B cell (primary cell): ENCODE data around the gene NCAM1. TPM values are rescaled to one million over a fixed set of nuclear protein-coding genes. Genes with fewer than 3 reads are reported as not detected.

Source experiments
- ATAC-seq: fragments of 200-7000 bp; cut with Tn5 transposase; one replicate; pipeline ENCODE4 v1.10.0; 2021; ENCODE audit warnings: low read depth, mild to moderate bottlenecking, moderate number of reproducible peaks, moderate library complexity
- CTCF ChIA-PET: fragments of 350-600 bp; sonication (Branson Sonifier 250); formaldehyde crosslinking; loops from one replicate; lab custom pipeline; 2021; ENCODE audit warnings: antibody characterized with exemption, inconsistent platforms; lab: Charles Lee
- POLR2A ChIA-PET: fragments of 350-600 bp; sonication (Branson Sonifier 250); formaldehyde crosslinking; loops from one replicate; lab custom pipeline; 2021; ENCODE audit warnings: antibody characterized with exemption; lab: Charles Lee
- DNase-seq: peaks from one replicate; pipeline ENCODE4 v3.0.0; 2013
- H2AFZ ChIP-seq: 2 replicates; pipeline ENCODE4 v1.6.1; 2012; ENCODE audit warnings: mild to moderate bottlenecking, low read depth, low read length; ENCODE audit not compliant: insufficient read depth, poor library complexity, severe bottlenecking
- H3K27ac ChIP-seq, 2 donors: 1 replicate in 1 of 2; 2 replicates in 1 of 2; pipeline ENCODE4 v1.5.1; 2012 to 2013; ENCODE audit warnings: low read length in 2 of 2, mild to moderate bottlenecking in 2 of 2, moderate library complexity in 1 of 2
- H3K27me3 ChIP-seq, 4 experiments: fragments of 200-600 bp in 1 of 4; sonication (generic) in 1 of 4; replicated peaks in 1 of 4; 1 replicate in 2 of 4; 2 replicates in 2 of 4; pipeline versions ENCODE4 v1.6.1 to v1.7.0; 2013 to 2016; ENCODE audit warnings: low read length in 3 of 4, mild to moderate bottlenecking in 2 of 4, mixed read lengths in 1 of 4, moderate library complexity in 1 of 4; ENCODE audit not compliant: insufficient read depth in 4 of 4, control insufficient read depth in 3 of 4; ENCODE audit errors: control extremely low read depth in 1 of 4
- H3K36me3 ChIP-seq, 2 experiments: replicated peaks in 1 of 2; 1 replicate in 1 of 2; 2 replicates in 1 of 2; pipeline versions ENCODE4 v1.6.1 to v1.7.1; 2013; ENCODE audit warnings: low read length in 1 of 2; ENCODE audit not compliant: insufficient read depth in 2 of 2, control insufficient read depth in 1 of 2; ENCODE audit errors: control extremely low read depth in 1 of 2, extremely low read depth in 1 of 2
- H3K4me1 ChIP-seq, 2 donors: fragments of 200-600 bp in 1 of 2; sonication (generic) in 1 of 2; 1 replicate in 1 of 2; 2 replicates in 1 of 2; pipeline versions ENCODE4 v1.5.1 to v1.6.1; 2013 to 2017; ENCODE audit warnings: low read length in 2 of 2; ENCODE audit not compliant: control insufficient read depth in 2 of 2, insufficient read depth in 2 of 2
- H3K4me2 ChIP-seq: replicated peaks from 2 replicates; pipeline ENCODE3; 2012; ENCODE audit warnings: mild to moderate bottlenecking, low read depth, low read length; ENCODE audit not compliant: poor library complexity, severe bottlenecking
- H3K4me3 ChIP-seq, 5 experiments: fragments of 200-600 bp in 1 of 5; sonication (generic) in 1 of 5; 1 replicate in 3 of 5; 2 replicates in 2 of 5; pipeline versions ENCODE4 v1.5.1 to v1.7.0; 2011 to 2016; ENCODE audit warnings: low read length in 4 of 5, mild to moderate bottlenecking in 4 of 5, low read depth in 2 of 5, control low read depth in 1 of 5, moderate library complexity in 1 of 5; ENCODE audit not compliant: insufficient read depth in 1 of 5; ENCODE audit errors: control extremely low read depth in 1 of 5, extremely low read depth in 1 of 5
- H3K79me2 ChIP-seq: fragments of 200-600 bp; sonication (generic); one replicate; pipeline ENCODE4 v1.6.0; 2016; ENCODE audit warnings: low read length; ENCODE audit not compliant: control insufficient read depth, insufficient read depth
- H3K9ac ChIP-seq: fragments of 200-600 bp; sonication (generic); 2 replicates; pipeline ENCODE4 v1.6.1; 2017; ENCODE audit warnings: mild to moderate bottlenecking, low read length, moderate library complexity
- H3K9me3 ChIP-seq, 3 donors: one replicate each; pipeline versions ENCODE4 v1.6.1 to v1.7.1; 2013; ENCODE audit warnings: low read length in 2 of 3; ENCODE audit not compliant: control insufficient read depth in 2 of 3, insufficient read depth in 1 of 3; ENCODE audit errors: control extremely low read depth in 1 of 3
- H4K20me1 ChIP-seq: 2 replicates; pipeline ENCODE4 v1.6.0; 2012; ENCODE audit warnings: mild to moderate bottlenecking, low read length; ENCODE audit not compliant: insufficient read depth, control insufficient read depth, poor library complexity, severe bottlenecking
- H3K27ac Mint-ChIP-seq: one replicate; pipeline ENCODE4 v1.8.0; 2021; ENCODE audit warnings: mixed read lengths
- H3K27me3 Mint-ChIP-seq: one replicate; pipeline ENCODE4 v1.8.0; 2021; ENCODE audit warnings: mixed read lengths
- H3K4me1 Mint-ChIP-seq: one replicate; pipeline ENCODE4 v1.8.0; 2021; ENCODE audit warnings: mixed read lengths
- H3K4me3 Mint-ChIP-seq: one replicate; pipeline ENCODE4 v1.8.0; 2021; ENCODE audit warnings: mixed read lengths
- H3K9me3 Mint-ChIP-seq: one replicate; pipeline ENCODE4 v1.8.0; 2022; ENCODE audit warnings: mixed read lengths; ENCODE audit not compliant: insufficient read depth
- EZH2 ChIP-seq: IDR thresholded peaks from 2 replicates; pipeline ENCODE4 v1.6.1; 2012; ENCODE audit warnings: borderline replicate concordance, low read depth, mild to moderate bottlenecking, moderate library complexity, low read length; ENCODE audit not compliant: insufficient read depth, poor library complexity, severe bottlenecking
- WGBS: methylation state at CpG from one replicate; pipeline ENCODE4 v1.1.5; 2013; ENCODE audit warnings: missing lambda C conversion rate; ENCODE audit not compliant: insufficient coverage; 5-methylcytosine and 5-hydroxymethylcytosine counted together
- intact Hi-C: fragments of 100-400 bp; cut with micrococcal nuclease; formaldehyde crosslinking; loops from one replicate; pipeline ENCODE4 v1.10.0; 2022
- polyA plus RNA-seq: library from polyadenylated mRNA; depleted of rRNA; stranded (reverse); fragments of >200 nt; gene quantifications from 2 replicates; pipeline ENCODE4 v1.2.3, GENCODE V29; 2012
- total RNA-seq, 2 donors: library from RNA; stranded (reverse); fragments of 120-200 nt in 1 of 2; gene quantifications; 1 replicate in 1 of 2; 2 replicates in 1 of 2; pipeline versions ENCODE4 v1.2.3 to v1.2.4, GENCODE V29; 2013 to 2022
- TF ChIP-seq, protein P1 (sequence below): fragments of 200-600 bp; IDR thresholded peaks from one replicate; pipeline ENCODE4 v1.8.0; 2022; ENCODE audit warnings: antibody characterized with exemption, mild to moderate bottlenecking

The NCAM1 gene
- total and polyA plus RNA-seq, 2 donors (not counting 1 experiment from before 2014, with no cell fraction given): 0.37 TPM; not detected in 1

DNA sequence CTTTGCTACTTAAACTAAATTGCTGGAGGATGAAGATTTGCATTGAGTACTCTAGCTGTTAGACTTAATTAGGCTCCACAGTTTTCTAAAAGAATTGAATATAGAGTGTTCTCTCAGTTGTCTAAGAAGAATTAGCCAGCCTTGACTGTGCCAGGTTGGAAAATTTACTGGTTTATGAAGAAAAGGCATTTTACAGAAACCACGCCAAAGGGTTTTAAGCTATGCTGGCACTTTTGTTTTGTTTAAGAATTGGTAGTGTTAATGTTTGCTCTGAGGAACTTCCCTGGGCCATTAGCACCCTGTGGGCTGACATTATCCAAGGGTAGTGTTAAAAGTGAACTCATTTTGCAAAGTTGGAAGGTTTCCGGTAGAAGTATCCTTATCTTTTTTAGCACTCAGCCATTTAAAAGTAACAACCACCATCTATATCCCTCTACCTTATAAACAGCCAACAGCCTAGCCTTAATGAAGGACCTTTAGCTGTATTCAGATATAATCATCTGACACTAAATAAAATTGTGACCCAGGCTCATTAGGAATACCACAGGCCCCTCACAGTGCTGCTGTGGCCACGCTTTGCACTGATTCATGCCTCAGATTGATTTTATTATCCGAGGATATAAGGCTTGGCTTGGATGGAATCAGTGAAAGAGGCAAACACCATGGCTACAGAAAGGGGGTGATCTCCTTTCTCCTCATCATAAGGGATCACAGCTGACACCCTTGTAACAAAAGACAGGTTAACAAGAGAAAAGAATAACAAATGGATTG is 158.9 kb downstream of the NCAM1 start:
- POLR2A ChIA-PET: no interaction called here
- TF ChIP-seq, protein P1, sequence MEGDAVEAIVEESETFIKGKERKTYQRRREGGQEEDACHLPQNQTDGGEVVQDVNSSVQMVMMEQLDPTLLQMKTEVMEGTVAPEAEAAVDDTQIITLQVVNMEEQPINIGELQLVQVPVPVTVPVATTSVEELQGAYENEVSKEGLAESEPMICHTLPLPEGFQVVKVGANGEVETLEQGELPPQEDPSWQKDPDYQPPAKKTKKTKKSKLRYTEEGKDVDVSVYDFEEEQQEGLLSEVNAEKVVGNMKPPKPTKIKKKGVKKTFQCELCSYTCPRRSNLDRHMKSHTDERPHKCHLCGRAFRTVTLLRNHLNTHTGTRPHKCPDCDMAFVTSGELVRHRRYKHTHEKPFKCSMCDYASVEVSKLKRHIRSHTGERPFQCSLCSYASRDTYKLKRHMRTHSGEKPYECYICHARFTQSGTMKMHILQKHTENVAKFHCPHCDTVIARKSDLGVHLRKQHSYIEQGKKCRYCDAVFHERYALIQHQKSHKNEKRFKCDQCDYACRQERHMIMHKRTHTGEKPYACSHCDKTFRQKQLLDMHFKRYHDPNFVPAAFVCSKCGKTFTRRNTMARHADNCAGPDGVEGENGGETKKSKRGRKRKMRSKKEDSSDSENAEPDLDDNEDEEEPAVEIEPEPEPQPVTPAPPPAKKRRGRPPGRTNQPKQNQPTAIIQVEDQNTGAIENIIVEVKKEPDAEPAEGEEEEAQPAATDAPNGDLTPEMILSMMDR: no peak
- TF ChIP-seq EZH2: no peak
- Histone ChIP-seq H3K4me1 (no peaks in the 10 kb centered on the region), H3K79me2 (no peaks in the 10 kb centered on the region), H3K36me3 (no peaks in the 10 kb centered on the region), H3K27me3 (peaks cover 0 to 4% (median 0%) of the 10 kb centered on the region in 4 experiments), H2AFZ (no peak overlapping the region), H3K4me2 (no peak overlapping the region), H3K4me3 (no peak overlapping the region), H3K27ac (no peak overlapping the region), H3K9me3 (no peaks in the 10 kb centered on the region), H3K9ac (no peak overlapping the region), H4K20me1 (no peaks in the 10 kb centered on the region)
- no peak overlapping the region for H3K4me3 Mint-ChIP-seq
- no peak for DNase-seq
- WGBS: no CpG with 5 or more reads among the region's 4 CpGs
- no peak for ATAC-seq
- intact Hi-C loops: no loop called here
- no peak overlapping the region for H3K27ac Mint-ChIP-seq
- no peaks in the 10 kb centered on the region for H3K4me1 Mint-ChIP-seq
- CTCF ChIA-PET: no interaction called here
- no peaks in the 10 kb centered on the region for H3K9me3 Mint-ChIP-seq
- H3K27me3 Mint-ChIP-seq: peaks cover 9% of the 10 kb centered on the region

DNA sequence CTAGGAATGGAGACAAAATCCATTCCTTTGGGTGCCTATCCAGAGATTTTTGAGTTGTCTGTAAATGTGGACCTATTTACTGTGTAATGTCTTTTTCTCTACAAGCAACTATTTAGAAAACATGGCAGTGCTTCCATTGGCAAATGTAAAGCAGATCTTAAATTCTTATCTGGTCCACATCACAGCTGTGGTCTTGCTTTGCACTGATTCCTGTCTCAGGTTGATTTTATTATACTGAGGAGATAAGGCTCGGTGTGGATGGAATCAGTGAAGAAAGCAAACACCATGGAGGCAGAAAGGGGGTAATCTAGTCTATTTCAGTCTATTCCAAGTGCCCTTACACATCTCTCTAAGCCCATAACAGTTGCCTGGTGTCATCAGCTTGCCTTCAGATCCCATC is 160.5 kb downstream of the NCAM1 start:
- Histone ChIP-seq H3K4me3 (no peak overlapping the region), H3K4me1 (no peaks in the 10 kb centered on the region), H3K27ac (no peak overlapping the region), H3K36me3 (no peaks in the 10 kb centered on the region), H3K9me3 (no peaks in the 10 kb centered on the region), H3K9ac (no peak overlapping the region), H4K20me1 (no peaks in the 10 kb centered on the region), H3K27me3 (no peaks in the 10 kb centered on the region), H3K79me2 (no peaks in the 10 kb centered on the region), H2AFZ (no peak overlapping the region), H3K4me2 (no peak overlapping the region)
- H3K4me1 Mint-ChIP-seq: no peaks in the 10 kb centered on the region
- no peak for DNase-seq
- no peak overlapping the region for H3K27ac Mint-ChIP-seq
- intact Hi-C loops: no loop called here
- no peak for TF ChIP-seq EZH2
- TF ChIP-seq, protein P1: no peak
- no peak overlapping the region for H3K4me3 Mint-ChIP-seq
- peaks cover 13% of the 10 kb centered on the region for H3K27me3 Mint-ChIP-seq
- no peaks in the 10 kb centered on the region for H3K9me3 Mint-ChIP-seq
- WGBS: no CpG with 5 or more reads among the region's 1 CpG
- no peak for ATAC-seq
- POLR2A ChIA-PET: no interaction called here
- CTCF ChIA-PET: no interaction called here
